GM19397 (cell line): ENCODE data around the gene ASPA.

Experiments
- ATAC-seq: cut with Tn5 transposase; IDR thresholded peaks from one replicate; pipeline ENCODE4 v1.9.1; 2021; ENCODE audit warnings: mild to moderate bottlenecking, moderate library complexity; ENCODE audit not compliant: unreplicated experiment

The ASPA gene

GRCh38 chr17:3532859-3533142 is 57.0 kb downstream of the ASPA start:
- ATAC-seq, result no peak

DNA sequence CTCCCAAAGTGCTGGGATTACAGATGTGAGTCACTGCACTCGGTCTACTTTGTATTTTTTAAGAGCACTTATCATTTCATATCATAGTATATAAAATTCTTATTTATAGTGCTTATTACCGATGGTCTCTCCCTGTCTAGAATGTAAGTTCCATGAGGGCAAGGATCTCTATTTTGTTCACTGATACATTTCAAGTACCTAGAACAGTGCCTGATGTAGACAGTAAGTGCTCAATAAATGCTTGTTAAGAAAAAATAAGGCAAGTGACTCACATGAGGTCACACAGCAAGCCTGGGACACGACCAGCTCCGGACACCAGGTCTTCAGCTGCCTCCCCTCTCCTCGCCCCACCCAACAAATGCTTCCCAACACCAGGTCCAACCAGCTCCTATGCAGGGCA is 58.0 kb downstream of the ASPA start:
- ATAC-seq, result no peak

DNA sequence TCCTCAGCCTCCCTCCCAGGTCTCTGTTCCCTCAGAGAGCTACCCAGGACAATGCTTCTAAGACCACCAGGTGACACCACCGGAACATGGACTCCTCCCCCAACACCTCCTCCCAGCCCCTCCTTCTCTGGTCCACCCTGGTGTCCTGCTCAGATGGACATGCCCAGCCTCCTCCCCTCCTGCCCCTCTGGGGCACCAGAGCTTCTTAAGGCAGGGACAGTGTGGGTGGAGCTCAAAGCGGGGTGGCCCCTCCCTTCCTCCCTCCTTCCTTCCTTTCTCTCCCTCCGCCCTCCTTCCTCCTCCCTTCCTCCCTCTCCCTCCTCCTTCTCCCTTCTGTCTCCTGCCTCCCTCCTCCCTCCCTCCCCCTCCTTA is 59.1 kb downstream of the ASPA start:
- no peak for ATAC-seq

DNA sequence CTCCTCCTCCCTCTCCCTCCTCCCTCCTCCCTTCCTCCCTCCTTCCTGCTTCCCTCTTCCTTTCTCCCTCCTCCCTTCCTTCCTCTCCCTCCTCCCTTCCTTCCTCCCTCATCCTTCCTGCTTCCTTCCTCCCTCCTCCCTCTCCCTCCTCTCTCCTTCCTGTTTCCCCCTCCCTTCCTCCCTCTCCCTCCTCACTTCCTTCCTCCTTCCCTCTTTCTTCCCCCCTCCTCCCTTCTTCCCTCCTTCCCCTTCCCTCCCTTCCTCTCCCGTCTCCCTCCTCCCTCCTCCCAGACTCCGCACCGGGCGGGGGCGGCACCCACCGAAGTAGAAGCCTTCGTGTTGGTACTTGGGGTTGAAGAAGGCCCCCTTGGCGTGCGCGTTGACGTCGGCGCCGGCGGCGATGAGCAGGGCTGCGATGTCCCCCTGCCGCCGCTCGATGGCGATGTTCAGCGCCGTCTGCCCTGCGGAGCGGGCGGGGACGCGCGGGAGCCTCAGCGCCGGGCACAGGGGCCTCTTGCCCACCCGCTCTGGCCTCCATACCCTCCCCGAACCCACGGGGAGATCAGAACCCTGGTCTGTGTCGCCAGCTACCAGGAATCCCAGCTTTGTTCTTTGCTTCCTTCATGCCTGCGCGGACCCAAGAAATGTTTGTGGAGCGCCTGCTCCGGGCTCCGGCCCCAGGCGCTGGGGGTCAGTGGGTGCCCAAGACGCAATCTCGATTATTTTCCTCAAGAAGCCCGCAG is 59.6 kb downstream of the ASPA start:
- no peak for ATAC-seq

- no peak for ATAC-seq
These were observed 60.9 kb downstream of the ASPA start for GRCh38 chr17:3536716-3537115.

GRCh38 chr17:3539881-3540540 is 64.2 kb downstream of the ASPA start:
- ATAC-seq, result no peak

DNA sequence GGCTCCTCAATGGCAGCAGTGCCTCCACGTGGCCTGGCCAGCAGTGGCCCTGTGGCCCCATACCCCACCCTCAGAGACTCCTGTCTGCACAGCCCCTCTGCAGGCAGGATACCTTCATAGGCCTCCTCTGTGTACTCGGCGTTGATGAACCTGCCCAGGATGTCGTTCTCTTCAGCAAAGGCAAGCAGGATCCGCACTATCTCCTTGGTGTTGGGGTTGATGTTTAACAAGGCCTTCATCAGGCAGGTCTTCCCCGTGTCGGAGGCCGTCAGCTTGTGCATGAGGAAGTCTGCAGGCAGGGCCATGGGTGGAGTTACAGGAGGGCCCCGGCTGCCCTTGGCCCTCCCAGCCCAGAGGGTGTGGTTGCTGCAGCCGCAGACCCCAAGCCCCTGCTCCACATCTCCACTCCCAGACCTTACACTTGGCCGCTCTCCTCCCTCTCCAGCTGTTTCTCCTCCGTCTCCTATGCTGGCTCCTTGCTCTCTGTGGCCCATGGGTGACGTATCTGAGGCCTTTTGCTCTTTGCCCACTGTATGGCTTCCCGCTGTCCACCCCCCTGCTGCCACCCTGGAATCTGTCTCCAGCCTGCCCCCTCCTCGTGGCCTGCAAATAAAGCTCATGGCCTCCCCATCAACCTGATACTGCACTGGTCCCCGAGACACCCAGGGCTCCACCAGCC is 66.8 kb downstream of the ASPA start:
- ATAC-seq, result no peak

- no peak for ATAC-seq
These were observed 67.7 kb downstream of the ASPA start for GRCh38 chr17:3543453-3543852.

- no peak for ATAC-seq
These were observed 68.6 kb downstream of the ASPA start for GRCh38 chr17:3544365-3544764.

GRCh38 chr17:3545151-3545550 is 69.4 kb downstream of the ASPA start:
- no peak for ATAC-seq

GRCh38 chr17:3546521-3546920 is 70.7 kb downstream of the ASPA start:
- ATAC-seq, result no peak

- no peak for ATAC-seq
These were observed 71.2 kb downstream of the ASPA start for GRCh38 chr17:3546997-3547396.

GRCh38 chr17:3547628-3548027 is 71.8 kb downstream of the ASPA start:
- no peak for ATAC-seq

DNA sequence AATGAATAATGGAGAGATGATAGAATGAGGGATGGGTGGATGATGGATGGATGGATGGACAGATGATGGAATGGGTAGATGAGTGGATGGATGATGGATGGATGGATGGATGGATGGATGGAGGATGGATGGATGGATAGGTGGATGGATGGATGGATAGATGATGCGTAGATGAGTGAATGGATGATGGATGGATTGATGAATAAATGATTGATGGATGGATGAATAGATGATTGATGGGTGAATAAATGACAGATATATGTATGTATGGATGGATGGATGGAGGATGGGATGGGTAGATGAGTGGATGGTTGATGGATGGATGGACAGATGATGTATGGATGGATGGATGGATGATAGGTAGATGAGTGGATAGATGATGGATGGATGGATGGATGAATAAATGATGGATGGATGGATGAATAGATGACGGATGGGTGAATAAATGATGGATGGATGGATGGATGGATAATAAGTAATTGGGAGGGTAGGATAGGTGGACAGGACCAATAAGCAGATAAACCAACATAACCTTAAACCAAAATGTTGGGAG is 73.9 kb downstream of the ASPA start:
- no peak for ATAC-seq

DNA sequence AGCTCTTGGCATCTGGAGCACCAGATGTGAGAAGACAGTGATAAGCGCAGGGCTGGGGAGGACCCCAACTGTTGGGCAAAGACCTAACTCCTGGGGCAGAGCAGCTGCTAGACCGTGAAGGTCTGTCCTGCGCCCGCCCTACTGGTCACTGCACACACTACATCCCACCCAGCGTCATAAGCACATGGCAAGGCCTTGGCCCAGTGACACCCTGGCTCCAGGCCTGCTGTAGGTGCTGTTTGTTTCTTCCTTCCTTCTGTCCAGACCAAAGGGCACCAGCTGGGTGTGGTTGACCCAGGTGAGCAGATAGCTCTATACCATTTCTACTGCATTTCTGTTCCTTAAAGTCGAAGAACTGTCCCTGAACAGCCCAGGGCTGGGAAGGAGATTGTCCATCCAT is 75.4 kb downstream of the ASPA start:
- ATAC-seq, result no peak

DNA sequence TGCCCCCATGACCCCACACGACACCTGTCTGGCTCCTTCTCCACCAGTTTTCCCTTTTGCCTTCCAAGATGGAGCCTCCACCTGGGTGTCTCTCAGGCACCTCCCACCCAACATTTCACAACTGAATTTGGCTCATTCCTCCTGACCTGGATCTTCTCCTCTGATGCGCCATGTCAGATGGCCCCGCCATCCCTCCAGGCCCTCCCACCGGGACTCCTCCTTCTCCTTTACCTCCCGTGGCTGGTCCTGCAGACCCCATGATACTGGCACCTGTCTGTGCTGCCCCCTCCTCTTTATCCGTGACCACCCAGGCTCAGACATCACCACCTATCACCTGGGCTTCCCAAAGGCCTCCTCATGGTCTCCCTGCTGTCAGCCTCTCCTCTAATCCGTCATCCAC is 77.1 kb downstream of the ASPA start:
- ATAC-seq, result no peak
